ENCODE measurements around the gene HPN. TPM values are rescaled to one million over a fixed set of nuclear protein-coding genes. Genes with fewer than 3 reads are reported as not detected.

The HPN gene
- total and polyA plus RNA-seq, 2 of the 13 experiments (the other 11 are each of a cell fraction or from before 2014, with no cell fraction given) = 46.7 to 261 TPM

- Histone ChIP-seq H3K27me3 (ENCODE audit: control insufficient read depth in 1 of 2, insufficient read depth in 2 of 2, low read length in 2 of 2) (no peaks in the 10 kb centered on the region; a peak in 1 of 5 replicates), H3K4me1 (ENCODE audit: insufficient read depth, low read length) (peaks cover 62% of the 10 kb centered on the region), H3K27ac (ENCODE audit: extremely low read length, insufficient read depth, low read length) (peak overlapping the region; percentile 63), H3K9ac (ENCODE audit: insufficient read depth, low read depth, low read length) (peak overlapping the region; percentile 19), H3K36me3 (replicated peaks in 1 of 2; ENCODE audit: control insufficient read depth in 1 of 2, insufficient read depth in 2 of 2, low read length in 2 of 2) (peaks cover 12 to 22% of the 10 kb centered on the region in 2 experiments), H3K4me3 (replicated peaks in 1 of 3; ENCODE audit: insufficient read depth in 1 of 3, low read depth in 2 of 3, low read length in 3 of 3) (peak overlapping the region in 1 of 3 experiments; percentile 22; a peak in 2 of 6 replicates), H4K20me1 (ENCODE audit: insufficient read depth, low read length) (peaks cover 46% of the 10 kb centered on the region), H3K79me2 (ENCODE audit: insufficient read depth, low read length) (peaks cover 51% of the 10 kb centered on the region), H3K9me3 (ENCODE audit: low read length) (no peaks in the 10 kb centered on the region), H2AFZ (ENCODE audit: low read length) (no peak overlapping the region), H3K4me2 (ENCODE audit: low read depth, low read length) (peak overlapping the region; percentile 48)
- BruUV-seq (replicated peaks) = no TSS peak
- TF ChIP-seq NR2F6 (IDR thresholded peaks at IDR 0.05) (no peak), NR2F6 (CRISPR knock-in tag; IDR thresholded peaks at IDR 0.05) (peak; percentile 23; the same call in 1 of the 2 replicates), ZNF251 (CRISPR knock-in tag; IDR thresholded peaks at IDR 0.05) (no peak), HNF4A (CRISPR knock-in tag; IDR thresholded peaks at IDR 0.05) (peak; percentile 70), HNF4G (IDR thresholded peaks at IDR 0.05; ENCODE audit: borderline replicate concordance, low read depth, low read length) (peak; percentile 9; the same call in 1 of the 2 replicates), HNF4G (CRISPR knock-in tag; IDR thresholded peaks at IDR 0.05; ENCODE audit: borderline replicate concordance, low read depth) (no peak), STAT5B (CRISPR knock-in tag; IDR thresholded peaks at IDR 0.05) (no peak), ZNF143 (CRISPR knock-in tag; IDR thresholded peaks at IDR 0.05) (no peak), RARA (CRISPR knock-in tag; IDR thresholded peaks at IDR 0.05) (peak; percentile 57; the same call in 1 of the 2 replicates), POLR2G (IDR thresholded peaks at IDR 0.05; ENCODE audit: low read depth, low read length) (0 out of 2 replicates have a peak, but pooled peaks have one; percentile 13), ESRRA (CRISPR knock-in tag; IDR thresholded peaks at IDR 0.05; ENCODE audit: low read depth) (0 out of 2 replicates have a peak, but pooled peaks have one; percentile 28), NONO (IDR thresholded peaks at IDR 0.05) (no peak), NONO (CRISPR knock-in tag; conservative IDR thresholded peaks at IDR 0.05) (peak; percentile 47; the same call in 1 of the 2 replicates), ZNF607 (CRISPR knock-in tag; IDR thresholded peaks at IDR 0.05; ENCODE audit: borderline replicate concordance) (0 out of 2 replicates have a peak, but pooled peaks have one; percentile 15), ZNF121 (CRISPR knock-in tag; IDR thresholded peaks at IDR 0.05) (0 out of 2 replicates have a peak, but pooled peaks have one; percentile 9), AKAP8 (CRISPR knock-in tag; IDR thresholded peaks at IDR 0.05) (peak; percentile 31; the same call in 1 of the 2 replicates), ZNF788 (CRISPR knock-in tag; IDR thresholded peaks at IDR 0.05; ENCODE audit: borderline replicate concordance) (peak; percentile 10; the same call in 1 of the 2 replicates)
- intact Hi-C loops (cut with micrococcal nuclease; ENCODE audit: unreplicated experiment) = no loop called here
- in situ Hi-C loops (cut with HindIII; ENCODE audit: extremely low pct_ligation_motif_present, low pct_unique_long_range_greater_than_20kb) = no loop called here
- FAIRE-seq (peak; percentile 65), ATAC-seq (peak; percentile 8; the same call in 1 of the 3 replicates), DNase-seq (ENCODE audit: low spot score) (peak; percentile 50)
- ChIA-PET CTCF (ENCODE audit: low intra/inter-chr PET ratio, low total read pairs) (no interaction called here), POLR2A (interaction anchor here (0.9 to 4.3 kb wide), 9 partner anchors 10 to 743 kb away, joined by 3 to 75 read pairs (median 4); partner anchors contain the start of genes HPN, LIN37 and ZNF30)
- WGBS (ENCODE audit: low lambda C conversion rate) = 44% methylated on average over 11 of the region's 11 CpGs
Measured at GRCh38 chr19:35005256-35005977, 36.1 kb upstream of the HPN start.
